Non-pigmented ciliary epithelial cell (primary cell): ENCODE results near the gene CDC42EP5.
"Not testable (repeated sequence)": the region's sequence is repeated elsewhere in the genome, so short reads cannot be mapped to it uniquely, and the experiment has no call there.

Experiments used
- DNase-seq: peaks from one replicate; pipeline ENCODE4 v3.0.0-alpha.2; 2010; ENCODE audit warnings: low read depth

CDC42EP5 gene

GRCh38 chr19:54473071-54473891 is at the start of gene CDC42EP5:
Gene CDC42EP5 (minus strand): TSS chr19:54473296. CDS start chr19:54465547, 7,749 bp downstream.
- DNase-seq = no peak

- DNase-seq = no peak
Measured at GRCh38 chr19:54521860-54522513, 48.9 kb upstream of the CDC42EP5 start.

- no peak for DNase-seq
Measured at GRCh38 chr19:54521022-54521859, 48.1 kb upstream of the CDC42EP5 start.

- no peak for DNase-seq
Measured at GRCh38 chr19:54518844-54519243, 45.7 kb upstream of the CDC42EP5 start.

GRCh38 chr19:54517483-54517882 is 44.4 kb upstream of the CDC42EP5 start:
- peak; percentile 1 for DNase-seq

- DNase-seq = no peak
Measured at GRCh38 chr19:54515156-54515555, 42.1 kb upstream of the CDC42EP5 start.

- DNase-seq = not testable (repeated sequence)
Measured at GRCh38 chr19:54509200-54509940, 36.3 kb upstream of the CDC42EP5 start.

- DNase-seq = not testable (repeated sequence)
Measured at GRCh38 chr19:54508487-54508886, 35.4 kb upstream of the CDC42EP5 start.

GRCh38 chr19:54507824-54508223 is 34.7 kb upstream of the CDC42EP5 start:
- DNase-seq = no peak

- DNase-seq = not testable (repeated sequence)
Measured at GRCh38 chr19:54507038-54507717, 34.1 kb upstream of the CDC42EP5 start.

- DNase-seq = no peak
Measured at GRCh38 chr19:54506079-54506478, 33.0 kb upstream of the CDC42EP5 start.

- DNase-seq = not testable (repeated sequence)
Measured at GRCh38 chr19:54505542-54505941, 32.4 kb upstream of the CDC42EP5 start.

- no peak for DNase-seq
Measured at GRCh38 chr19:54502518-54503048, 29.5 kb upstream of the CDC42EP5 start, which contains the start of gene LAIR2. Gene LAIR2 (plus strand): TSS chr19:54502831. CDS start chr19:54502919, 88 bp downstream.

GRCh38 chr19:54498451-54498772 is 25.3 kb upstream of the CDC42EP5 start:
- not testable (repeated sequence) for DNase-seq

GRCh38 chr19:54497747-54498450 is 24.8 kb upstream of the CDC42EP5 start:
- not testable (repeated sequence) for DNase-seq

- DNase-seq = not testable (repeated sequence)
Measured at GRCh38 chr19:54495284-54495683, 22.2 kb upstream of the CDC42EP5 start.

- DNase-seq = no peak
Measured at GRCh38 chr19:54493967-54494585, 21.0 kb upstream of the CDC42EP5 start.

- DNase-seq = not testable (repeated sequence)
Measured at GRCh38 chr19:54493056-54493455, 20.0 kb upstream of the CDC42EP5 start.

- DNase-seq = no peak
Measured at GRCh38 chr19:54492568-54492967, 19.5 kb upstream of the CDC42EP5 start.

GRCh38 chr19:54489766-54490165 is 16.7 kb upstream of the CDC42EP5 start:
- DNase-seq = no peak
